ENCODE measurements around the gene GABRA6.

GRCh38 chr5:161645264-161645663, 40.3 kb upstream of the GABRA6 start:
- TF ChIP-seq CTCF (IDR thresholded peaks at IDR 0.05): no peak
- TF ChIP-seq POLR2A (IDR thresholded peaks at IDR 0.05; ENCODE audit: low read depth): no peak
- no peak for TF ChIP-seq POLR2AphosphoS5 (IDR thresholded peaks at IDR 0.05)
